K562 (cell line): ENCODE data around the gene FGF21.
"Not testable (repeated sequence)": the region's sequence is repeated elsewhere in the genome, so short reads cannot be mapped to it uniquely, and the experiment has no call there.

Experiments
- ARID4B ChIP-seq: sonication (generic); formaldehyde crosslinking; IDR thresholded peaks from 2 replicates; pipeline ENCODE4 v1.8.0; 2022; ENCODE audit warnings: mild to moderate bottlenecking, missing genetic modification reagents
- ATF2 ChIP-seq: sonication (generic); formaldehyde crosslinking; IDR thresholded peaks from 2 replicates; pipeline ENCODE4 v1.8.1; 2022; ENCODE audit warnings: missing genetic modification reagents
- BRD4 ChIP-seq: fragments of 200-600 bp; sonication (generic); IDR thresholded peaks from 2 replicates; pipeline ENCODE4 v1.6.1; 2017; ENCODE audit warnings: inconsistent platforms
- BRD9 ChIP-seq: fragments of 450-650 bp; IDR thresholded peaks from 2 replicates; pipeline ENCODE4 v1.6.1; 2018; ENCODE audit warnings: low read depth; ENCODE audit not compliant: partially characterized antibody
- CTCF ChIP-seq, 3 experiments: IDR thresholded peaks in 2 of 3; conservative IDR thresholded peaks in 1 of 3; 2 replicates each; pipeline ENCODE4 v1.5.1; 2011 to 2012; ENCODE audit warnings: low read length in 3 of 3, mild to moderate bottlenecking in 3 of 3, control low read depth in 2 of 3, improper control_type of control experiment in 1 of 3, inconsistent platforms in 1 of 3, low read depth in 1 of 3, mixed read lengths in 1 of 3, moderate library complexity in 1 of 3; ENCODE audit not compliant: insufficient read depth in 2 of 3
- E2F6 ChIP-seq, 2 experiments: IDR thresholded peaks; 2 replicates each; pipeline ENCODE4 v1.6.1; 2011; ENCODE audit warnings: borderline replicate concordance in 1 of 2, control low read depth in 1 of 2, low read depth in 1 of 2, low read length in 1 of 2, mild to moderate bottlenecking in 1 of 2, mixed read lengths in 1 of 2, moderate library complexity in 1 of 2; ENCODE audit not compliant: insufficient read depth in 1 of 2, insufficient read length in 1 of 2, poor library complexity in 1 of 2, severe bottlenecking in 1 of 2; ENCODE audit errors: extremely low read depth in 1 of 2
- ETV6 ChIP-seq, 3 experiments: fragments of 150-350 bp in 1 of 3; sonication (generic) in 1 of 3; formaldehyde crosslinking in 1 of 3; IDR thresholded peaks; 2 replicates each; pipeline versions ENCODE4 v1.6.1 to v1.8.0; 2014 to 2022; ENCODE audit warnings: borderline replicate concordance in 2 of 3, low read depth in 2 of 3, antibody characterized with exemption in 1 of 3, low read length in 1 of 3, mild to moderate bottlenecking in 1 of 3, missing genetic modification reagents in 1 of 3
- HIVEP1 ChIP-seq: fragments of 250-450 bp; sonication (Bioruptor Pico); IDR thresholded peaks from 2 replicates; pipeline ENCODE4 v1.4.0; 2020; ENCODE audit warnings: mild to moderate bottlenecking
- IFI16 ChIP-seq: fragments of 250-450 bp; sonication (Bioruptor Pico); IDR thresholded peaks from 2 replicates; pipeline ENCODE4 v2.1.2; 2022; ENCODE audit warnings: mild to moderate bottlenecking, inconsistent platforms
- KLF13 ChIP-seq: fragments of 450-650 bp; IDR thresholded peaks from 2 replicates; pipeline ENCODE4 v1.6.1; 2016; ENCODE audit warnings: missing genetic modification characterization, low read depth, mild to moderate bottlenecking, missing compliant biosample characterization, moderate library complexity, borderline replicate concordance
- MAX ChIP-seq: sonication (generic); formaldehyde crosslinking; IDR thresholded peaks from 2 replicates; pipeline ENCODE4 v1.9.0; 2022; ENCODE audit warnings: mild to moderate bottlenecking, missing genetic modification reagents
- REST ChIP-seq, 2 experiments: fragments of 450-650 bp; formaldehyde crosslinking in 1 of 2; IDR thresholded peaks; 2 replicates each; pipeline versions ENCODE4 v1.4.0 to v1.6.1; 2014 to 2020; ENCODE audit warnings: mild to moderate bottlenecking in 2 of 2, borderline replicate concordance in 1 of 2, low read depth in 1 of 2
- ZBTB43 ChIP-seq: sonication (generic); formaldehyde crosslinking; IDR thresholded peaks from 2 replicates; pipeline ENCODE4 v1.8.0; 2023; ENCODE audit warnings: mild to moderate bottlenecking, missing genetic modification reagents
- ZNF274 ChIP-seq: IDR thresholded peaks from 2 replicates; pipeline ENCODE4 v1.6.1; 2011; ENCODE audit warnings: low read depth, mild to moderate bottlenecking, low read length, moderate library complexity, borderline replicate concordance

- not testable (repeated sequence) for TF ChIP-seq ZNF274; BRD9; ZBTB43 (CRISPR knock-in tag); IFI16; REST (IDR thresholded peaks at IDR 0.05; ENCODE audit: borderline replicate concordance); REST (CRISPR knock-in tag; IDR thresholded peaks at IDR 0.05; ENCODE audit: low read depth); CTCF (IDR thresholded peaks at IDR 0.05 in 2 of 3, conservative IDR thresholded peaks at IDR 0.05 in 1 of 3; ENCODE audit: insufficient read depth in 2 of 3, low read depth in 1 of 3, low read length in 3 of 3); MAX; ATF2; KLF13 (tag); ETV6 (IDR thresholded peaks at IDR 0.05; ENCODE audit: borderline replicate concordance in 1 of 2, low read depth in 2 of 2, low read length in 1 of 2); ETV6 (CRISPR knock-in tag; IDR thresholded peaks at IDR 0.05; ENCODE audit: borderline replicate concordance); ARID4B (CRISPR knock-in tag); HIVEP1 (CRISPR knock-in tag); E2F6 (IDR thresholded peaks at IDR 0.05; ENCODE audit: borderline replicate concordance in 1 of 2, extremely low read depth in 1 of 2, insufficient read depth in 1 of 2, insufficient read length in 1 of 2, low read depth in 1 of 2, low read length in 1 of 2, poor library complexity in 1 of 2, severe bottlenecking in 1 of 2); BRD4
Observed at GRCh38 chr19:48786422-48786821, 31.1 kb downstream of the FGF21 start.
